HG02610 (cell line): Measurements from ENCODE around the gene TNS1.

Source experiments
- ATAC-seq: cut with Tn5 transposase; IDR thresholded peaks from one replicate; pipeline ENCODE4 v1.9.1; 2021; ENCODE audit warnings: mild to moderate bottlenecking, moderate library complexity; ENCODE audit not compliant: unreplicated experiment

TNS1 gene

DNA sequence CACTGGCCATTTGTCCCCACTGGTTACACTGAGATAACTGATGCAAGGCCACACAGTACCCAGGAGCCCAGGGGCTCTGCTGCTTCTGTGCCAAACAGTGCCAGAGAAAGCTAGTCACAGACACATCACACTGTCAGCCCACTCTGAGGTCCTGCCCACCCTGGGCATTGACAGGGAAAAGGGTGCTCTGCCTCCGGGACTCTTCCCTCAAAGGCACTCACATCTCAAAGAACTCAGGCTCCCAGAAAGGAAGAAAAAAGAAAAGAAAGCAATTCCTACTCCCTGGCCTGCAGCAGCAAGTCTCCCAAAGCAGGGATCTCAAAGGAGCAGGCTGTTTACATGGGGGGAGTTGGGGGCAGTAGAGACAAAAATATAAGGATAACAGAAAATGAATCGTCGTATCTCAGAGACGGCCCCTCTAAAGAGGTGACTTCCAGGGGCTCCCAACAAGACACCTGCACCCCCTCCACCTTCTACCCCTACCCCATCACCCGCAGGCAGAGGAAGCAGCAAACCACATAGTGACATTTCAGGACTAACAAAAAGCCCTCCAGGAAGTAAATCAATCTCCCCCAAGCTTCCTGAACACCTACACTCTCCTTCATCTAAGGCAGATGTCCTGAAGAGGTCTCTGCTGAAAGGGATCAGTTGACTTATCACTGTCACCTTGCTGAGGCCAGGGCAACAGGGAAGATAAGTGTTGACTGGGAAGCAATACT, 247.6 kb downstream of the TNS1 start:
- no peak for ATAC-seq

DNA sequence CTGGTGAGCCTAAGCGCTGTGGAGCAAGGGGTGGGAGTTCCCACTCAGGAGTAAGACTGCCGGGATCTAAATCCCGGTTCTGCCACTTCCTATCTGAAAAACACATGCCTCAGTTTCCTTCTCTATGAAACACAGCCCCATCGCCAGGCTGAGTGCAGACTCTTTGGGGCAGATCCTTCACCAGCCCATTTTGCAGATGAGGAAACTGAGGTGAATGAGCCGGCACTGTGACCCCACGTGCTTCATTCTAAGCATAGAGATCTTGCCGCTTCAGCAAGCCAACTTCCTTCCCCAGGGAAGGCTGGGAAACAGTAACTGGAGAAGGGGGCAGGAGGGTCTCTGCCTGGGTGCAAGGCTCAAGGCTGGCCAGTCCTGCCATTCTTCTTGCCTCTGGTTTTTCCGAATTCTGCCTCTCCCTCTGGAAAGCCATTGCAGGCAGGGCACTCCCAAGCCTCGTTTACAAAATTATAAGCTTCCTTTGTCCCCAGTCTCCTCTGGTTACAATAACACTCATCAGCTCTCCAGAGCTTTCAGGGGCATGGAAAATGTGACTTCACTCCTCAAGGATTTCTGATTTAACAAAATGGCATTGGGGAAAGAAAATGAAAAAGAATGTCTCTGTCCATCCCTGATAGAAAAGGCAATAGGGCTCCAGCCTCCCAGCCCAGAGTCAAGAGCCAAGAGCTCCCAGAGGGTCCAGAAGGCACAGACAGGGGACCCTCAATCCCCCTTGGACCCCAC, 249.2 kb downstream of the TNS1 start:
- no peak for ATAC-seq

DNA sequence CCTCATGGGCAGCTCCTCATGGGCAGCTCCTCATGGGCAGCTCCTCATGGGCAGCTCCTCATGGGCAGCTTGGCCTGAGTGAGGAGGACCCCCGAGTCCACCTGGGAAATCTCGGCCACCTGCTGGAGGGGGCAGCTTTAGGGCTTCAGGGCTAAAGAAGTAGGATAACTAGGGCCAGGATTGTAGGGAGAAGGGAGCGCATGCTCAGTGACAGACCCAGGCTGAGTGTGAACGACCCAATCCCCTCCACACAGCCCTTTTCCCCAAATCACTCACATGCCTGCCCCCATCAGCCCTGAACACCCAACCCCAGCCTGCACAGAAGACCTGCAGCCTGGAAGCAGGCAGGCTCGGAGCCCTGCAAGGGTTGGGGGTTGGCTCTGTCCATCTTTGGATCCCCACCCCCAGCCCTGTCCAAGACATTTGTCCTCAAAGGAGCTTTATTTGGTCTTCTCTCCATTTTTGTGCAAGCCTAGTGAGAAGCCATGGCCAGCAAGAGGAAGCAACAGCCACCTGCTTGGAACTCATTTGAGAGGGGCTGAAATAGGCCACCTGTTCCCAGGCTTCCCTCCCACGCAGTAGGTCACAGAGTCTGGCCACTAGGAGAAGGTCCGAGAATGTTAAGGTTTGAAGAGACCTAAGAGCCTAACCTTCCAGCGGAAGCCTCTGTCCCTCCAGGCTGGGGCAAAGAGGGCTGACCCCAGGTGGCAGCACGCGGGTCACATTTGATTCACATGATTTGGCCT, 249.9 kb downstream of the TNS1 start:
- ATAC-seq = no peak

DNA sequence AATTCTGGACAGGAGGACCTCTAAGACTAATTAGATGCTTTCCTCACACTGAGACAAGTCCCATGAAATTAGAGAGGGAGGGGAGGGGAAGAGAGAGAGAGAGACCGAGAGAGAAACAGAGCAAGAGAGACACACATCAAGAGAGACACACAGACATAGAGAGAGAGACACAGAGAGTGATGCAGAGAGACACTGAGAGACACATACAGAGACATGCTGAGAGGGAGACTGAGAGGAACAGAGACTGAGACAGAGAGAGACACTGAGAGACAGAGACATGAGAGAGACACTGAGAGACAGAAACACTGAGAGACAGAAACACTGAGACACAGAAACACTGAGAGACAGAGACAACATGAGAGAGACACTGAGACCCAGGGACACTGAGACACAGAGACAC, 250.8 kb downstream of the TNS1 start:
- ATAC-seq = no peak

DNA sequence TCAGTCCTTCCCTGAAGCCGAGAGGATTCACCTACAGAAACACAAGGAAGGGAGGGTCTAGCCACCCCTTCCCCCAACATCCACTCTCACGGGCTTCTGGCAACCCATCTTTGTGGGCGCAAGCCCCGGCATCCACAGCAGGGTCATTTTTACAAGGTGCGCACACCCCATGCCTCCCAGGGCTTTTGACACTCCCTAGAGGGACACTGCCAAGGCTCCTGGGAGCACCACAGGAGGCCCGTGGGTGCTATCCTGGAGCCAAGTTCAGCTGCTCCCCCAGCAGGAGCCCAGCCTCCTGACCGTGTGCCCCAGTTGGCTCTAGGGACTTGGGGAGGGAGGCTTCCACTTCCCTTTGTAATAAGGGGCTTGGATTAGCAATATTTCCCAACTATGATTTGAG, 251.6 kb downstream of the TNS1 start:
- ATAC-seq = no peak
